Smooth muscle cell (in vitro differentiated cells): ENCODE measurements around the gene AHDC1. TPM values are rescaled to one million over a fixed set of nuclear protein-coding genes. Genes with fewer than 3 reads are reported as not detected.

Experiments
- DNase-seq: peaks from one replicate; lab custom pipeline; 2025; ENCODE audit not compliant: unreplicated experiment; lab: John Stamatoyannopoulos, UW
- H2AFZ ChIP-seq: fragments of 200-600 bp; sonication (generic); 2 replicates; pipeline ENCODE4 v1.6.0; 2016; ENCODE audit warnings: antibody characterized with exemption, low read depth, mild to moderate bottlenecking
- H3F3A ChIP-seq: fragments of 200-600 bp; sonication (generic); 2 replicates; pipeline ENCODE4 v1.6.0; 2017; ENCODE audit warnings: antibody characterized with exemption, low read depth
- H3K27ac ChIP-seq: fragments of 200-600 bp; sonication (generic); 2 replicates; pipeline ENCODE4 v1.5.1; 2016; ENCODE audit warnings: low read depth, mild to moderate bottlenecking
- H3K27me3 ChIP-seq: fragments of 200-600 bp; sonication (generic); 2 replicates; pipeline ENCODE4 v1.6.1; 2016; ENCODE audit warnings: low read depth, mild to moderate bottlenecking
- H3K36me3 ChIP-seq: fragments of 200-600 bp; sonication (generic); 2 replicates; pipeline ENCODE4 v1.5.1; 2016; ENCODE audit warnings: low read depth
- H3K4me1 ChIP-seq: fragments of 200-600 bp; sonication (generic); 2 replicates; pipeline ENCODE4 v1.5.1; 2016; ENCODE audit warnings: low read depth
- H3K4me2 ChIP-seq: fragments of 200-600 bp; sonication (generic); 2 replicates; pipeline ENCODE4 v1.6.0; 2016; ENCODE audit warnings: mild to moderate bottlenecking
- H3K4me3 ChIP-seq: fragments of 200-600 bp; sonication (generic); 2 replicates; pipeline ENCODE4 v1.5.1; 2016; ENCODE audit warnings: mild to moderate bottlenecking
- H3K79me2 ChIP-seq: fragments of 200-600 bp; sonication (generic); 2 replicates; pipeline ENCODE4 v1.6.0; 2016; ENCODE audit warnings: low read depth, mild to moderate bottlenecking
- H3K9ac ChIP-seq: fragments of 200-600 bp; sonication (generic); 2 replicates; pipeline ENCODE4 v1.6.0; 2016; ENCODE audit warnings: low read depth
- H3K9me3 ChIP-seq: fragments of 200-600 bp; sonication (generic); replicated peaks from 2 replicates; pipeline ENCODE4 v1.5.1; 2016; ENCODE audit warnings: low read depth
- H4K20me1 ChIP-seq: fragments of 200-600 bp; sonication (generic); 2 replicates; pipeline ENCODE4 v1.6.0; 2016; ENCODE audit warnings: low read depth
- CTCF ChIP-seq: fragments of 200-600 bp; sonication (generic); IDR thresholded peaks from 2 replicates; pipeline ENCODE4 v1.5.1; 2017; ENCODE audit warnings: borderline replicate concordance, mild to moderate bottlenecking, antibody characterized with exemption; ENCODE audit not compliant: insufficient read depth, poor library complexity, severe bottlenecking
- WGBS: methylation state at CpG from one replicate; pipeline ENCODE4 v1.1.7; 2016; ENCODE audit warnings: low lambda C conversion rate; 5-methylcytosine and 5-hydroxymethylcytosine counted together
- polyA plus RNA-seq: library from polyadenylated mRNA; unstranded; fragments of >200 nt; fragmentation: Nextera tagmentation; extraction: Ambion mirVana; gene quantifications from 2 replicates; pipeline ENCODE4 v1.2.1, GENCODE V29; 2016
- total RNA-seq: library from RNA; depleted of rRNA; stranded (reverse); fragments of >200 nt; gene quantifications from 2 replicates; pipeline ENCODE4 v1.2.3, GENCODE V29; 2014

Gene AHDC1
- total and polyA plus RNA-seq, 2 experiments from 2014 or later: 12.2 TPM

GRCh38 chr1:27569088-27569460 lies 34.9 kb downstream of the AHDC1 start:
- Histone ChIP-seq H3K9ac (no peak overlapping the region), H3K4me3 (peak overlapping the region; percentile 42), H2AFZ (no peak overlapping the region), H3K9me3 (no peaks in the 10 kb centered on the region), H3K4me2 (peak overlapping the region; percentile 83), H4K20me1 (peaks cover 100% of the 10 kb centered on the region), H3K27ac (peak overlapping the region; percentile 56), H3K36me3 (no peaks in the 10 kb centered on the region), H3K79me2 (peaks cover 74% of the 10 kb centered on the region), H3K4me1 (peaks cover 95% of the 10 kb centered on the region), H3F3A (peaks cover 30% of the 10 kb centered on the region), H3K27me3 (no peaks in the 10 kb centered on the region)
- no peak for TF ChIP-seq CTCF
- WGBS: 83% methylated on average over 3 of the region's 3 CpGs
- DNase-seq: no peak

GRCh38 chr1:27568300-27569087 lies 35.5 kb downstream of the AHDC1 start:
- peak; percentile 75 for TF ChIP-seq CTCF
- H3K9ac ChIP-seq: no peak overlapping the region
- H3K79me2 ChIP-seq: peaks cover 74% of the 10 kb centered on the region
- H3K27me3 ChIP-seq: no peaks in the 10 kb centered on the region
- 8% methylated on average over 40 of the region's 65 CpGs for WGBS
- H3K36me3 ChIP-seq: no peaks in the 10 kb centered on the region
- H3K4me3 ChIP-seq: peak overlapping the region; percentile 42
- no peak overlapping the region for H2AFZ ChIP-seq
- peak; percentile 76 for DNase-seq
- H3F3A ChIP-seq: peaks cover 25% of the 10 kb centered on the region
- no peaks in the 10 kb centered on the region for H3K9me3 ChIP-seq
- peaks cover 100% of the 10 kb centered on the region for H4K20me1 ChIP-seq
- H3K27ac ChIP-seq: peak overlapping the region; percentile 57
- H3K4me1 ChIP-seq: peaks cover 95% of the 10 kb centered on the region
- peak overlapping the region; percentile 83 for H3K4me2 ChIP-seq

- Histone ChIP-seq H3K9ac (no peak overlapping the region), H3K4me2 (peak overlapping the region; percentile 83), H4K20me1 (peaks cover 100% of the 10 kb centered on the region), H3K9me3 (no peaks in the 10 kb centered on the region), H3F3A (peaks cover 25% of the 10 kb centered on the region), H3K4me1 (peaks cover 92% of the 10 kb centered on the region), H3K4me3 (peak overlapping the region; percentile 42), H3K27me3 (no peaks in the 10 kb centered on the region), H3K27ac (peak overlapping the region; percentile 57), H3K79me2 (peaks cover 73% of the 10 kb centered on the region), H3K36me3 (no peaks in the 10 kb centered on the region), H2AFZ (no peak overlapping the region)
- no peak for DNase-seq
- TF ChIP-seq CTCF: no peak
- 84% methylated on average over 8 of the region's 8 CpGs for WGBS
These were observed 36.0 kb downstream of the AHDC1 start for GRCh38 chr1:27567971-27568299.

- peaks cover 30% of the 10 kb centered on the region for H3F3A ChIP-seq
- TF ChIP-seq CTCF: no peak
- peak overlapping the region; percentile 57 for H3K27ac ChIP-seq
- peaks cover 72% of the 10 kb centered on the region for H3K79me2 ChIP-seq
- no peak for DNase-seq
- H3K4me1 ChIP-seq: peaks cover 92% of the 10 kb centered on the region
- 59% methylated on average over 15 of the region's 15 CpGs for WGBS
- H3K4me3 ChIP-seq: no peak overlapping the region
- no peak overlapping the region for H3K9ac ChIP-seq
- H2AFZ ChIP-seq: no peak overlapping the region
- H3K4me2 ChIP-seq: peak overlapping the region; percentile 55
- H4K20me1 ChIP-seq: peaks cover 100% of the 10 kb centered on the region
- no peaks in the 10 kb centered on the region for H3K27me3 ChIP-seq
- no peaks in the 10 kb centered on the region for H3K36me3 ChIP-seq
- no peaks in the 10 kb centered on the region for H3K9me3 ChIP-seq
These were observed 36.8 kb downstream of the AHDC1 start for GRCh38 chr1:27567146-27567526.
